SIG-M5 (cell line): ENCODE measurements around the gene ARSB.
"Not testable (repeated sequence)": the region's sequence is repeated elsewhere in the genome, so short reads cannot be mapped to it uniquely, and the experiment has no call there.

Experiments used
- DNase-seq: peaks from one replicate; lab custom pipeline; 2025; lab: John Stamatoyannopoulos, UW

Gene ARSB

GRCh38 chr5:78930721-78931120 lies 54.4 kb downstream of the ARSB start:
- no peak for DNase-seq

- DNase-seq = no peak
Observed at GRCh38 chr5:78929833-78930232, 55.3 kb downstream of the ARSB start.

- no peak for DNase-seq
Observed at GRCh38 chr5:78927657-78928282, 57.3 kb downstream of the ARSB start.

GRCh38 chr5:78926252-78926651 lies 58.9 kb downstream of the ARSB start:
- no peak for DNase-seq

GRCh38 chr5:78925129-78925876 lies 59.8 kb downstream of the ARSB start:
- DNase-seq = no peak

GRCh38 chr5:78923622-78923970 lies 61.5 kb downstream of the ARSB start:
- no peak for DNase-seq

GRCh38 chr5:78922879-78923621 lies 62.1 kb downstream of the ARSB start:
- no peak for DNase-seq

- no peak for DNase-seq
Observed at GRCh38 chr5:78920604-78921003, 64.5 kb downstream of the ARSB start.

GRCh38 chr5:78919796-78920195 lies 65.3 kb downstream of the ARSB start:
- no peak for DNase-seq

GRCh38 chr5:78916044-78916443 lies 69.1 kb downstream of the ARSB start:
- no peak for DNase-seq

- DNase-seq = no peak
Observed at GRCh38 chr5:78915170-78915569, 69.9 kb downstream of the ARSB start.

GRCh38 chr5:78912811-78913210 lies 72.3 kb downstream of the ARSB start:
- no peak for DNase-seq

- no peak for DNase-seq
Observed at GRCh38 chr5:78912085-78912771, 72.9 kb downstream of the ARSB start.

- DNase-seq = not testable (repeated sequence)
Observed at GRCh38 chr5:78909224-78909983, 75.7 kb downstream of the ARSB start.

- DNase-seq = no peak
Observed at GRCh38 chr5:78908173-78909061, 76.7 kb downstream of the ARSB start.

GRCh38 chr5:78907255-78907891 lies 77.7 kb downstream of the ARSB start:
- DNase-seq = peak; percentile 71

- peak; percentile 50 for DNase-seq
Observed at GRCh38 chr5:78905084-78905938, 79.8 kb downstream of the ARSB start.

- no peak for DNase-seq
Observed at GRCh38 chr5:78903861-78904260, 81.2 kb downstream of the ARSB start.

GRCh38 chr5:78903353-78903752 lies 81.8 kb downstream of the ARSB start:
- no peak for DNase-seq
